Muscle layer of duodenum (tissue), 2 donors: ENCODE measurements around the gene B4GALT6.
"Not testable (repeated sequence)": the region's sequence is repeated elsewhere in the genome, so short reads cannot be mapped to it uniquely, and the experiment has no call there.

Source experiments
- H3K27ac ChIP-seq: one replicate; pipeline ENCODE4 v1.7.0; 2013; ENCODE audit warnings: mild to moderate bottlenecking, low read length
- H3K27me3 ChIP-seq: one replicate; pipeline ENCODE4 v1.7.0; 2013; ENCODE audit warnings: low read depth, mild to moderate bottlenecking, control low read depth, low read length
- H3K36me3 ChIP-seq, 2 donors: one replicate each; pipeline ENCODE4 v1.7.0; 2013; ENCODE audit warnings: low read length in 2 of 2, control low read depth in 1 of 2, mild to moderate bottlenecking in 1 of 2; ENCODE audit not compliant: insufficient read depth in 2 of 2, control insufficient read depth in 1 of 2
- H3K4me1 ChIP-seq, 2 donors: one replicate each; pipeline ENCODE4 v1.7.0; 2013; ENCODE audit warnings: low read length in 2 of 2, mild to moderate bottlenecking in 2 of 2, control low read depth in 1 of 2, moderate library complexity in 1 of 2; ENCODE audit not compliant: insufficient read depth in 2 of 2, control insufficient read depth in 1 of 2
- H3K4me3 ChIP-seq, 2 donors: one replicate each; pipeline ENCODE4 v1.7.0; 2013; ENCODE audit warnings: low read length in 2 of 2, low read depth in 1 of 2, mild to moderate bottlenecking in 1 of 2
- H3K9me3 ChIP-seq, 2 donors: one replicate each; pipeline ENCODE4 v1.7.0; 2013; ENCODE audit warnings: low read length in 2 of 2, control low read depth in 1 of 2, mild to moderate bottlenecking in 1 of 2; ENCODE audit not compliant: control insufficient read depth in 1 of 2
- donor health status: healthy.

B4GALT6 gene

DNA sequence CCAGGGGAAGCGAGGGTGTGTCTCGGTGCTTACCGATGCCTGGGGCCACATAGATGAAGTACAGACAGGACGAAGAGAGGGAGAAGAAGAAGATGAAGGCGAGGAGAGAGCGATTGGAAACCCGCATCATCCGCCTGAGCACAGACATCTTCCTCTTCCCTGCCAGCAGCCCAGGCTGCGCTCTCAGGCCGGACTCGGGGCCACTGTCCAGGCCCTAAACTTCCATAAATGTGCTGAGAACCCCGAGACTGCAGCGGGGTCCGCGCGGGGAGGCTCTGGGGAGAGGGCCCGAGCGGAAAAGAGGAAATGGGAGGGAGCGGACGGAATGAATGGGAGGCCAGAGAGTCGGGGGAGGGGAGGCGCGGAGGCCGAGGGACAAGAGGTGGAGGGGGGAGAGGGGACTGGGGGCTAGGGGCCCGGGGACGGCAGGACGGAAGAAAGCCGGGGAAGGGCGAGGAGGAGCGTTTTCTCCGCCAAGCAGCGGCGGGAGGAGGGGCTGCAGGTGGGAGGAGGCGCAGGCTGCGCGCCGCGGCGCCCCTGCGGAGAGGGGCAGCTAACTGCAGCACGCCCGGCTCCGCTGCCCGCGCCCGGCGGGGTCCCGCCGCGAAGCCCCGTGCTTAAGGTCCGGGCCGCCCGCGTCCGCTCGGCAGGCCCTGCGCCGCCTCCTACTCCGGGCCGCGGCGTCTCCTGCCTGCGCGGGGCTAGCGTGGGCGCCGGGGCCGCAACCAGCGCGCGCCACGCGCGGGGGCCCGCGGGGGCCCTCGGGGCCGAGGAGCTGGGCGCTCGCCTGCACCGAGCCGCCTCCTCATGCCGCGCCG, at the start of gene B4GALT6:
B4GALT6 (minus strand) TSS at position 303 of the 818 bp plus-strand sequence; CDS start at position 148, 155 bp downstream.
- Histone ChIP-seq H3K36me3 (no peaks in the 10 kb centered on the region), H3K4me3 (peak within 1 kb of the TSS; percentile 72 to 81), H3K4me1 (peaks cover 6 to 11% of the 10 kb centered on the region in 2 donors), H3K9me3 (no peaks in the 10 kb centered on the region), H3K27ac (peak within 1 kb of the TSS; percentile 16), H3K27me3 (no peaks in the 10 kb centered on the region)

DNA sequence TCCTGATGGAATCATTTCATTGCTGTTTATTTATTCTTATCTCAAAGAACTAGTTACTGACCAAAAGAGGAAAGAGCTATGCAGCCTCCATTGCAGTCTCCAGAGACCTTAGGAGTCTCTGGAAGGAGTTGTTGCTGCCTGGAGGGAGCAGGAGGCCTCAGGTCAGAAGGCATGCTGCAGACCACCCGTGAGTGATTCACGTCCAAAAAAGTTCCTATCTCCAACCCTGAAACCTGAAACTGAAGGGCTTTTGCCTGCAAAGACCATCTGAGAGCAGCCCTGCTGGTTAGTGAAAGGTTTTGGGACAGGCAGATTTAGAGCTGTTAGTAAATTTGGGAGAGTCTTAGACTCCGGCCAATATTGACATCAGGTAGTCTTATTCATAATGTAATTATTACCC, 47.2 kb upstream of the B4GALT6 start:
- no peak overlapping the region for H3K27ac ChIP-seq
- no peaks in the 10 kb centered on the region for H3K27me3 ChIP-seq
- no peaks in the 10 kb centered on the region for H3K36me3 ChIP-seq
- no peak overlapping the region for H3K4me3 ChIP-seq
- no peaks in the 10 kb centered on the region for H3K9me3 ChIP-seq
- no peaks in the 10 kb centered on the region for H3K4me1 ChIP-seq

GRCh38 chr18:31729196-31729595, 44.8 kb upstream of the B4GALT6 start:
- not testable (repeated sequence) for H3K36me3 ChIP-seq, H3K9me3 ChIP-seq, H3K4me3 ChIP-seq, H3K27ac ChIP-seq, H3K27me3 ChIP-seq, H3K4me1 ChIP-seq

DNA sequence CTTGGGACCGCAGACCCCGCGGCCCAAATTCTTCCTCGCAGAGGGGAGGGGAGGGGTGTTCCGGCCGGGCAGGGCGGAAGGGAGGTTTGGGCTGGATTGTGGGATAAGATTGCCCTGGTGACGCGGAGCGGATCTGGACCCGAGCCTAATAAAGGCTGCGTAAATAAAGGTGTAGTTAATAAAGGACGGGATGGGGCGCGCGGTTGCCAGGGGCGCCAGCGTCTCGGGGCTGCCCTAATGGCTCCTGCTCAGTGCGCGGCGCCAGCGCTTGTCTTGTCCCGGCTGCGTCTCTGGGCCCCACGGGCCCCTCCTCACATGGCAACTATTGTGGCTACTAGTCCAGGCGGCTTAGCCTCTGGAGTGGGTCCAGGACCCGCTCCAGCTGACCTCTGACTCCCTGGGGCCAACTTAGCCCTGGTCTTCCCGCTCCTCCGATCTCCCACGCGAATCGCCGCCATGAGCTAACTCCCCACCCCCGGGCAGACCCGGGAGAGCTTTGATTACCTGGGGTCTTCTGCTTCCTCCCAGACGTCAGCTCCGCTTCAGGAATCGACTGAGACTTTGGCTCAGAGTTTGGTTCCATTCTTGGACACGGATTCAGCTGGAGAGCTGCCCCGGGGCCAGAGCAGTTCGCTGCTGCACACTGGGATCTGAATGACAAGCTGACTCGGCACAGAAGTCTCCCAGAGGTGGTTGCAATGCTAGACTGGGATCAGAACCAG, 39.8 kb upstream of the B4GALT6 start:
- Histone ChIP-seq H3K4me3 (peak overlapping the region; percentile 72 to 73), H3K27me3 (no peaks in the 10 kb centered on the region), H3K9me3 (peaks cover 0 to 1% of the 10 kb centered on the region in 2 donors), H3K4me1 (no peaks in the 10 kb centered on the region), H3K36me3 (no peaks in the 10 kb centered on the region), H3K27ac (no peak overlapping the region)

DNA sequence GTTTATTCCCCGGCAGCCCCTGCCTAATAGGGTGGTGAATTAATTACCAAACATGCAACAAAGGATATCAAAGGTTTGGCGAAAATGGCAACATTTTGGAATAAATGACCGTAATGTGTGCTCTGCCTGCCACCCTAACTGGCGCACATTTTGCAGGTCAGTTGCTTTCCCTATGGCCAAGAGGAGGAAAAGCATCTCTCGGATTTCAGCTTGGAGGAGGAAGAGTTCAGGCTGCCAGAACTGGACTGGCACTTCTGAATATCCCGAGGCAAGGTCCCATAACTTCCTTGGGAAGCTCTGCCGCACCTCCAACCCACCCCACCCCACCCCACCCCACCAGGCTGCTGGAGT, 39.2 kb upstream of the B4GALT6 start:
- H3K4me3 ChIP-seq, result peak overlapping the region in 1 of 2 donors; percentile 73
- H3K27ac ChIP-seq, result no peak overlapping the region
- no peaks in the 10 kb centered on the region for H3K36me3 ChIP-seq
- H3K4me1 ChIP-seq, result no peaks in the 10 kb centered on the region
- H3K9me3 ChIP-seq, result peaks cover 0 to 3% of the 10 kb centered on the region in 2 donors
- no peaks in the 10 kb centered on the region for H3K27me3 ChIP-seq

- Histone ChIP-seq H3K27me3 (no peaks in the 10 kb centered on the region), H3K9me3 (peaks cover 0 to 3% of the 10 kb centered on the region in 2 donors), H3K27ac (no peak overlapping the region), H3K4me1 (no peaks in the 10 kb centered on the region), H3K36me3 (no peaks in the 10 kb centered on the region), H3K4me3 (no peak overlapping the region)
These were observed 38.1 kb upstream of the B4GALT6 start for GRCh38 chr18:31722369-31722957.

- no peaks in the 10 kb centered on the region for H3K4me1 ChIP-seq
- H3K36me3 ChIP-seq, result no peaks in the 10 kb centered on the region
- H3K27ac ChIP-seq, result no peak overlapping the region
- H3K27me3 ChIP-seq, result no peaks in the 10 kb centered on the region
- peaks cover 0 to 3% of the 10 kb centered on the region in 2 donors for H3K9me3 ChIP-seq
- H3K4me3 ChIP-seq, result no peak overlapping the region
These were observed 37.2 kb upstream of the B4GALT6 start for GRCh38 chr18:31721601-31722000.

DNA sequence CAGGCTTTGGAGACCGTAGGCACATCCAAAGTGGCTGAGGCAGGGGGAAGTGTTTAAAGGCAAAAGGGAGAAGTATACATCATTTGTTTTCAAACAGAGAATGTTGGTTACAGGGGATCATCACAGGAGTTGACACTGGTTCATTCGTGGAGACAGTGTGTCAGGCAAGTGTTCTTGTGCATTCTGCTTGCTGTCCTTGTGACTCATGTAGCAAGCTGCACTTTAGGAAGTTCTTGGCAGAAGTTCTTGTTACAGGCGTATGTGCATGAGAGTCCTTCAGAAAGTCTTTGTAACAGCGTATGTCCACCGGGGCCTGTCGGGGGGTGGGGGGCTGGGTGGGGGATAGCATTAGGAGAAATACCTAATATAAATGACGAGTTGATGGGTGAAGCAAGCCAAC, 36.5 kb upstream of the B4GALT6 start:
- no peak overlapping the region for H3K27ac ChIP-seq
- H3K4me1 ChIP-seq, result no peaks in the 10 kb centered on the region
- H3K9me3 ChIP-seq, result peaks cover 0 to 3% of the 10 kb centered on the region in 2 donors
- no peak overlapping the region for H3K4me3 ChIP-seq
- H3K36me3 ChIP-seq, result no peaks in the 10 kb centered on the region
- no peaks in the 10 kb centered on the region for H3K27me3 ChIP-seq

- Histone ChIP-seq H3K27ac (no peak overlapping the region), H3K36me3 (no peaks in the 10 kb centered on the region), H3K27me3 (no peaks in the 10 kb centered on the region), H3K9me3 (peaks cover 0 to 3% of the 10 kb centered on the region in 2 donors), H3K4me3 (no peak overlapping the region), H3K4me1 (no peaks in the 10 kb centered on the region)
These were observed 35.1 kb upstream of the B4GALT6 start for GRCh38 chr18:31719363-31720006.

DNA sequence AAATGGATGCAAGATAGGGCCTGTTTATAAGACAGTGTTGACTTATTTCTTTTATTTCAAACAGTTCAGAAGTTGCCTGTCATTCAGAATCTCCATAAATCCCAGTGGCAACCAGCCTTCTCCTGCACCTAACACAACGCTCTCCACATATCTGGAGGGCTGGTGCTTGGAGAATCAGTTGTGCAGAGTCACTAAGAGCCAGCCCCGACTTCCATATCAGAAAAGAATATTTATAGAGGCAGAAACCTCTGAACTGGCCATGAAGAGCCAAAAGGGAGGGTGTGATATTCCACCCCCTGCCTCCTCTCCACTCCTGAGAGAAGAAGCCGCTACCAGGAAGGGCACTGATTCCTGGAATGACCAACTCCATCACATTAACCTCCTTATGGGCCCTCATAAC, 34.0 kb upstream of the B4GALT6 start:
- no peaks in the 10 kb centered on the region for H3K36me3 ChIP-seq
- H3K9me3 ChIP-seq, result peaks cover 0 to 3% of the 10 kb centered on the region in 2 donors
- no peak overlapping the region for H3K27ac ChIP-seq
- no peak overlapping the region for H3K4me3 ChIP-seq
- no peaks in the 10 kb centered on the region for H3K27me3 ChIP-seq
- no peaks in the 10 kb centered on the region for H3K4me1 ChIP-seq

GRCh38 chr18:31716362-31716761, 32.0 kb upstream of the B4GALT6 start:
- no peaks in the 10 kb centered on the region for H3K27me3 ChIP-seq
- H3K4me1 ChIP-seq, result no peaks in the 10 kb centered on the region
- no peak overlapping the region for H3K4me3 ChIP-seq
- no peaks in the 10 kb centered on the region for H3K36me3 ChIP-seq
- no peak overlapping the region for H3K27ac ChIP-seq
- H3K9me3 ChIP-seq, result peaks cover 0 to 3% of the 10 kb centered on the region in 2 donors
